GM12874 (cell line): Measurements from ENCODE around the gene HNF4A.

Source experiments
- CTCF ChIP-seq: IDR thresholded peaks from 2 replicates; pipeline ENCODE4 v1.5.1; 2011; ENCODE audit warnings: low read depth, mild to moderate bottlenecking, control low read depth, low read length, moderate library complexity; ENCODE audit not compliant: insufficient read depth

Gene HNF4A

GRCh38 chr20:44457016-44457415 is 101.5 kb downstream of the HNF4A start:
- TF ChIP-seq CTCF: no peak

DNA sequence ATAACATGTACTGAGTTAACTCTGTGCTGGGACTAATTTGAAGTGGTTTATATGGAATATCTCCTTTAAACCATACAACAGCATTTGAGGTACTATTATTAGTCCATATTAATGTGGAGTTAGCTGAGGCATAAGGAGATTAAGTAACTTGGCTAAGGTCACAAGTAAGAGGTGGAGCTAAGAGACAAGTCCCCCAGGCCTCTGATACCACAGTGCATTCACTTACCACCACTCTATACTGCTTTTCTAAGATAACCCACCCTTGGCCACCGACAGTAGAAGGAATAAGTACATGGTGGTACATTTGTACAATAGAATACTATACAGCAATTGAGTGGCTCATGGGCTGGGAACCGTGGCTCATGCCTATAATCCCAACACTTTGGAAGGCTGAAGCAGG is 103.8 kb downstream of the HNF4A start:
- no peak for TF ChIP-seq CTCF

GRCh38 chr20:44460795-44461141 is 105.3 kb downstream of the HNF4A start:
- peak; percentile 18; the same call in 1 of the 2 replicates for TF ChIP-seq CTCF

- TF ChIP-seq CTCF: no peak
Observed at GRCh38 chr20:44461142-44461802, 105.8 kb downstream of the HNF4A start.

DNA sequence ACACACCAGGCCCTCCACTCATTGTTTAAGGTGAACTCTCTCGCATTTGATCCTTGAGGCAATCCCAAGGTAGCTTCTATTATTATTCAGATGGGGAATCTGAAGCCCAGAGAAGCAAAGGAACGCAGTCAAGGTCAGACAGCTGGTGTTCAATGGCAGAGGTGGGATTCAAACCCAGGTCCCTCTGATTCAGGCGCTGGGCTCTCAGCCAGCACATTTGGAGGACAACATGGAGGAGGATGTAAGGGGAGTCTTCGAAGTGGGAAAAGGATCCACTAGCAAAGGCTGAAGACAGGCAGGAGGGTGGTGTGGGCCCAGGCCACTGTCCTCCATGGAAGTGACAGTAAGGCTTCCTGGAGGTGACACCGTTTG is 106.3 kb downstream of the HNF4A start:
- no peak for TF ChIP-seq CTCF

- no peak for TF ChIP-seq CTCF
Observed at GRCh38 chr20:44463466-44463865, 108.0 kb downstream of the HNF4A start.

DNA sequence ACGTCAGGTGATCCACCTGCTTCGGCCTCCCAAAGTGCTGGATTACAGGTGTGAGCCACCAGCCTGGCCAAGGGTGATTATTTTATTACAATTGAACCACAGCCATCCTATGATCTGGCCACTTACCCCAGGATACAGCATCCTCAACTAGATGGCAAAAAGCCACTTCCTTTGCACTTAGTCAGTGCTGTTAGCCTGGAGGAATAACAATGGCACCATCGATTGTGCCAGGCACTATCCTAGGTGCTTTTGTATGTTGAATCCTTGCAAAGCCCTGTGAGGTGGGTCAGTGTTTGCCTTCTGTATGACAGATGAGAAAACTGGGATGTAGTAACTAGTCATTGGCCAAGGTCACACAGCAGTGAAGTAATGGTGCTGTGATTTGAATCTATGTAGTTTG is 109.0 kb downstream of the HNF4A start:
- no peak for TF ChIP-seq CTCF
